HepG2 (cell line): ENCODE results near the gene PEX10. TPM values are rescaled to one million over a fixed set of nuclear protein-coding genes. Genes with fewer than 3 reads are reported as not detected.
A peak's percentile ranks its signal among the peaks of the same experiment; 100 is the strongest.

Experiments used
- ATAC-seq: fragments of 200-7000 bp; cut with Tn5 transposase; 3 replicates; pipeline ENCODE4 v1.9.1; 2020; ENCODE audit warnings: mild to moderate bottlenecking, moderate library complexity
- BruUV-seq: library from RNA; stranded (reverse); fragments of 400-500 nt; replicated peaks from 2 replicates; lab custom pipeline; 2021; lab: Mats Ljungman, UMichigan
- CTCF ChIA-PET: fragments of 300-600 bp; formaldehyde crosslinking; extraction: SDS; loops from one replicate; lab custom pipeline; 2021; ENCODE audit warnings: low total read pairs, inconsistent platforms, low intra/inter-chr PET ratio; lab: Yijun Ruan, JAX
- POLR2A ChIA-PET: fragments of 350-600 bp; sonication (Branson Sonifier 250); formaldehyde crosslinking; loops from one replicate; lab custom pipeline; 2020; ENCODE audit warnings: antibody characterized with exemption, inconsistent platforms; lab: Yijun Ruan, JAX
- DNase-seq: peaks from one replicate; pipeline ENCODE4 v3.0.0-alpha.2; 2015; ENCODE audit warnings: low spot score
- FAIRE-seq: peaks from 3 replicates; lab custom pipeline; 2011; peaks lifted over from hg19 to GRCh38; lab: Jason Lieb, UNC
- H2AFZ ChIP-seq: one replicate; pipeline ENCODE4 v1.6.1; 2011; ENCODE audit warnings: low read length, inconsistent platforms
- H3K27ac ChIP-seq: fragments of 300-600 bp; 3 replicates; pipeline ENCODE4 v1.8.0; 2011; ENCODE audit warnings: mixed run types, mild to moderate bottlenecking, mixed read lengths, low read length, inconsistent platforms; ENCODE audit not compliant: insufficient read depth; ENCODE audit errors: extremely low read length
- H3K27me3 ChIP-seq, 2 experiments: fragments of 200-600 bp in 1 of 2; 2 replicates in 1 of 2; 3 replicates in 1 of 2; pipeline versions ENCODE4 v1.6.0 to v1.8.0; 2011; ENCODE audit warnings: low read length in 2 of 2, mild to moderate bottlenecking in 2 of 2, moderate library complexity in 2 of 2, inconsistent platforms in 1 of 2; ENCODE audit not compliant: insufficient read depth in 2 of 2, control insufficient read depth in 1 of 2
- H3K36me3 ChIP-seq, 2 experiments: fragments of 200-600 bp in 1 of 2; replicated peaks in 1 of 2; 2 replicates in 1 of 2; 3 replicates in 1 of 2; pipeline versions ENCODE4 v1.5.1 to v1.8.0; 2011; ENCODE audit warnings: low read length in 2 of 2, inconsistent platforms in 1 of 2; ENCODE audit not compliant: insufficient read depth in 2 of 2, control insufficient read depth in 1 of 2
- H3K4me1 ChIP-seq: 2 replicates; pipeline ENCODE4 v1.5.1; 2012; ENCODE audit warnings: low read length, inconsistent platforms; ENCODE audit not compliant: insufficient read depth
- H3K4me2 ChIP-seq: 2 replicates; pipeline ENCODE4 v1.6.0; 2011; ENCODE audit warnings: low read depth, low read length, inconsistent platforms
- H3K4me3 ChIP-seq, 3 experiments: fragments of 200-600 bp in 1 of 3; sonication (generic), shearing (Covaris generic) in 1 of 3; replicated peaks in 1 of 3; 2 replicates each; pipeline ENCODE4 v1.5.1; 2011 to 2016; ENCODE audit warnings: low read length in 3 of 3, inconsistent platforms in 2 of 3, low read depth in 2 of 3, mild to moderate bottlenecking in 2 of 3, control low read depth in 1 of 3, mixed read lengths in 1 of 3; ENCODE audit not compliant: insufficient read depth in 1 of 3
- H3K79me2 ChIP-seq: one replicate; pipeline ENCODE4 v1.6.1; 2011; ENCODE audit warnings: low read length, inconsistent platforms; ENCODE audit not compliant: insufficient read depth
- H3K9ac ChIP-seq: 2 replicates; pipeline ENCODE4 v1.6.0; 2011; ENCODE audit warnings: mild to moderate bottlenecking, low read depth, low read length, inconsistent platforms; ENCODE audit not compliant: insufficient read depth
- H3K9me3 ChIP-seq: 2 replicates; pipeline ENCODE4 v1.5.1; 2012; ENCODE audit warnings: mild to moderate bottlenecking, low read length
- H4K20me1 ChIP-seq: 2 replicates; pipeline ENCODE4 v1.6.0; 2011; ENCODE audit warnings: inconsistent platforms, mild to moderate bottlenecking, low read length, moderate library complexity; ENCODE audit not compliant: insufficient read depth
- AKAP8 ChIP-seq: sonication (generic); formaldehyde crosslinking; IDR thresholded peaks from 2 replicates; pipeline ENCODE4 v1.5.1; 2020; ENCODE audit warnings: mild to moderate bottlenecking, missing genetic modification reagents
- BCL6 ChIP-seq: IDR thresholded peaks from 2 replicates; pipeline ENCODE4 v1.6.1; 2016; ENCODE audit warnings: missing genetic modification reagents, missing compliant biosample characterization
- KLF12 ChIP-seq: sonication (generic); formaldehyde crosslinking; IDR thresholded peaks from 2 replicates; pipeline ENCODE4 v1.4.0; 2020; ENCODE audit warnings: missing genetic modification reagents, borderline replicate concordance
- MTA1 ChIP-seq: sonication (generic); formaldehyde crosslinking; IDR thresholded peaks from 2 replicates; pipeline ENCODE4 v1.4.0; 2020; ENCODE audit warnings: missing genetic modification reagents, mild to moderate bottlenecking, borderline replicate concordance
- NCOA1 ChIP-seq: sonication (generic); formaldehyde crosslinking; IDR thresholded peaks from 2 replicates; pipeline ENCODE4 v1.9.0; 2021; ENCODE audit warnings: missing genetic modification reagents
- PTBP1 ChIP-seq: fragments of 200-400 bp; formaldehyde crosslinking; IDR thresholded peaks from 2 replicates; pipeline ENCODE4 v1.6.1; 2018; ENCODE audit warnings: low read length, low read depth; ENCODE audit not compliant: poor library complexity, severe bottlenecking
- SIX4 ChIP-seq: sonication (generic); formaldehyde crosslinking; IDR thresholded peaks from 2 replicates; pipeline ENCODE4 v1.4.0; 2020; ENCODE audit warnings: missing genetic modification reagents
- ZBTB34 ChIP-seq: sonication (generic); formaldehyde crosslinking; IDR thresholded peaks from 2 replicates; pipeline ENCODE4 v1.8.0; 2022; ENCODE audit warnings: mild to moderate bottlenecking, missing genetic modification reagents
- ZFP62 ChIP-seq: sonication (generic); formaldehyde crosslinking; IDR thresholded peaks from 2 replicates; pipeline ENCODE4 v1.4.0; 2020; ENCODE audit warnings: missing genetic modification reagents
- ZFYVE20 ChIP-seq: sonication (generic); formaldehyde crosslinking; IDR thresholded peaks from 2 replicates; pipeline ENCODE4 v1.8.0; 2023; ENCODE audit warnings: low read depth, mild to moderate bottlenecking, moderate library complexity, missing genetic modification reagents, borderline replicate concordance
- ZNF225 ChIP-seq: sonication (generic); formaldehyde crosslinking; IDR thresholded peaks from 2 replicates; pipeline ENCODE4 v1.4.0; 2020; ENCODE audit warnings: mild to moderate bottlenecking, missing genetic modification reagents
- ZNF432 ChIP-seq: sonication (generic); formaldehyde crosslinking; IDR thresholded peaks from 2 replicates; pipeline ENCODE4 v1.5.0; 2020; ENCODE audit warnings: missing genetic modification reagents, mild to moderate bottlenecking, borderline replicate concordance
- ZNF75D ChIP-seq: sonication (generic); formaldehyde crosslinking; IDR thresholded peaks from 2 replicates; pipeline ENCODE4 v1.8.1; 2023; ENCODE audit warnings: missing genetic modification reagents, mild to moderate bottlenecking, borderline replicate concordance
- WGBS: methylation state at CpG from one replicate; pipeline ENCODE4 v1.1.6; 2017; ENCODE audit warnings: low lambda C conversion rate; 5-methylcytosine and 5-hydroxymethylcytosine counted together
- in situ Hi-C: cut with HindIII; loops from 2 replicates; pipeline ENCODE4 v1.10.0; 2017; ENCODE audit warnings: low pct_unique_long_range_greater_than_20kb; ENCODE audit not compliant: extremely low pct_ligation_motif_present
- intact Hi-C: fragments of 100-400 bp; cut with micrococcal nuclease; formaldehyde crosslinking; loops from one replicate; pipeline ENCODE4 v1.10.0; 2022; ENCODE audit not compliant: unreplicated experiment
- polyA plus RNA-seq, 8 experiments: library from polyadenylated mRNA; depleted of rRNA in 3 of 8; stranded (reverse) in 7 of 8; unstranded in 1 of 8; fragments of >200 nt; fragmentation: Illumina TruSeq in 4 of 8; extraction: Trizol in 4 of 8; gene quantifications; 2 replicates each; pipeline versions ENCODE4 v1.2.1 to v1.2.3, GENCODE V29; 2011 to 2016; ENCODE audit warnings: low read depth in 4 of 8, missing spikeins in 1 of 8, mixed read lengths in 1 of 8; ENCODE audit not compliant: insufficient read depth in 1 of 8
- total RNA-seq, 5 experiments: library from RNA; depleted of rRNA; stranded (reverse); fragments of >200 nt; fragmentation: Illumina TruSeq; extraction: Trizol; gene quantifications; 2 replicates each; pipeline ENCODE4 v1.2.3, GENCODE V29; 2016; ENCODE audit warnings: low read depth in 1 of 5
- TF ChIP-seq, protein P1 (sequence below): sonication (generic); IDR thresholded peaks from 2 replicates; pipeline ENCODE4 v1.6.1; 2016; ENCODE audit warnings: low read depth, borderline replicate concordance

PEX10 gene
- total and polyA plus RNA-seq, 2 of the 13 experiments (the other 11 are each of a cell fraction or from before 2014, with no cell fraction given) = 16.1 to 39.6 TPM

DNA sequence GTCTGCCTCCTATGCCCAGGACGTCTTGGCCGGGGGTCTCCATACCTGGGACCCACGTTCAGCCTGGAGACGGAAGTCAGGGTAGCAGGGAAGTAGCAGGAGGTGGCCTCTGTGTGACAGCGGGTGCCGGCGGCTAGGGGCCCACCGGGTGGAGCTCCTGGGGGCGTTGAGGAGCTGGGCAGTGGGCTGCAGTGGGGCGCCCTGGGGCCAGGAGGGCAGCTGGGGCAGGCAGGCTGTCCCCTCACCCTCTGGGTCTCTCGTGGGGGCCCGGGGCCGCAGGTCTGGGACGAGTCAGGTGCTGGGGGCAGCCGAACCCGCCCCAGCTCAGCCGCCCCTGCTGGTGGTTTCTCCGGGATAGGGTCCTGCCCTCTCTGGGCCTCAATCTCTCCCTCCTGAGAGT lies 14.7 kb upstream of the PEX10 start:
- FAIRE-seq = no peak
- intact Hi-C loops = no loop called here

DNA sequence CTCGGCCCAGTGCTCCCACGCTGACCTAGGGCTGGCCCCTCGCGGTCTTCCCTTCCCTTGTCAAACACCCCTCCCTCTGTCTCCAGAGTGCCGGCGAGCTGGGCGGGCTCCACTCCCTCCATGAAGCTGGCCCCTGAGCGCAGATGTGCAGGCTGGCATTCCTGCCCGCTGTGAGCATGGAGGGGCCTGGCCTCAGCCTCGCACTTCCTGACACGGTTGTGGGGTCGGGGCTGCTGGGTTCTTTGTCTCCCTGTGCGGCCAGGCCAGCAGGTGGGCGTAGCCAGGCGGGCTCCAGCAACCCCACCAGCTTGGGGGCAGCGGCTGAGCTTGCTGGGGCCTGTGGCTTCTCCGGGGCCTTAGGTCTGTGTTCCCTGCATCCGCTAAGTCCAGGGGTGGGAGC lies 14.2 kb upstream of the PEX10 start:
- Histone ChIP-seq H3K27ac (no peak overlapping the region), H3K36me3 (no peaks in the 10 kb centered on the region), H3K4me2 (no peak overlapping the region), H3K79me2 (no peaks in the 10 kb centered on the region), H3K4me1 (no peaks in the 10 kb centered on the region), H2AFZ (no peak overlapping the region), H4K20me1 (no peaks in the 10 kb centered on the region), H3K9ac (no peak overlapping the region), H3K27me3 (peaks cover 7 to 49% of the 10 kb centered on the region in 2 experiments), H3K4me3 (no peak overlapping the region), H3K9me3 (peaks cover 22% of the 10 kb centered on the region)
- 40% methylated on average over 8 of the region's 18 CpGs for WGBS
- ATAC-seq (no peak), FAIRE-seq (no peak), DNase-seq (no peak)
- no TSS peak for BruUV-seq
- in situ Hi-C loops (no loop called here), intact Hi-C loops (no loop called here)
- TF ChIP-seq ZNF225 (no peak), SIX4 (CRISPR knock-in tag) (no peak), ZNF432 (no peak), BCL6 (CRISPR knock-in tag) (no peak), ZBTB34 (CRISPR knock-in tag) (no peak), KLF12 (CRISPR knock-in tag) (no peak), ZFP62 (no peak), AKAP8 (CRISPR knock-in tag) (no peak)
- TF ChIP-seq, protein P1, sequence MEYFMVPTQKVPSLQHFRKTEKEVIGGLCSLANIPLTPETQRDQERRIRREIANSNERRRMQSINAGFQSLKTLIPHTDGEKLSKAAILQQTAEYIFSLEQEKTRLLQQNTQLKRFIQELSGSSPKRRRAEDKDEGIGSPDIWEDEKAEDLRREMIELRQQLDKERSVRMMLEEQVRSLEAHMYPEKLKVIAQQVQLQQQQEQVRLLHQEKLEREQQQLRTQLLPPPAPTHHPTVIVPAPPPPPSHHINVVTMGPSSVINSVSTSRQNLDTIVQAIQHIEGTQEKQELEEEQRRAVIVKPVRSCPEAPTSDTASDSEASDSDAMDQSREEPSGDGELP = no peak
- ChIA-PET POLR2A (no interaction called here), CTCF (no interaction called here)

More for the DNA sequence above, 14.7 kb upstream of the PEX10 start:
- BruUV-seq = no TSS peak
- Histone ChIP-seq H3K36me3 (no peaks in the 10 kb centered on the region), H3K4me2 (no peak overlapping the region), H3K4me1 (no peaks in the 10 kb centered on the region), H4K20me1 (no peaks in the 10 kb centered on the region), H3K79me2 (no peaks in the 10 kb centered on the region), H2AFZ (no peak overlapping the region), H3K27me3 (peaks cover 7 to 55% of the 10 kb centered on the region in 2 experiments), H3K9ac (no peak overlapping the region), H3K27ac (no peak overlapping the region), H3K9me3 (peaks cover 22% of the 10 kb centered on the region), H3K4me3 (no peak overlapping the region)
- no peak for ATAC-seq
- POLR2A ChIA-PET = no interaction called here
- 26% methylated on average over 9 of the region's 18 CpGs for WGBS
- 0 out of 2 replicates have a peak, but pooled peaks have one; percentile 24 for TF ChIP-seq MTA1 (CRISPR knock-in tag)
- no peak for TF ChIP-seq ZNF75D (CRISPR knock-in tag)
- TF ChIP-seq NCOA1 = no peak
- TF ChIP-seq ZFYVE20 (CRISPR knock-in tag) = no peak
- no peak for TF ChIP-seq PTBP1
- CTCF ChIA-PET = no interaction called here
- in situ Hi-C loops = no loop called here
- DNase-seq = no peak
